Thyroid gland (tissue), 4 donors: ENCODE measurements around the gene STH. TPM values are rescaled to one million over a fixed set of nuclear protein-coding genes. Genes with fewer than 3 reads are reported as not detected.

Source experiments
- DNase-seq, 2 donors: peaks; one replicate each; pipeline ENCODE4 v3.0.0-alpha.2; 2019
- H3K27ac ChIP-seq, 3 donors: fragments of 200-600 bp; sonication (generic); 1 replicate in 2 of 3; 2 replicates in 1 of 3; pipeline ENCODE4 v1.5.1; 2016 to 2019; ENCODE audit warnings: mild to moderate bottlenecking in 1 of 3, moderate library complexity in 1 of 3
- H3K27me3 ChIP-seq: fragments of 200-600 bp; sonication (generic); one replicate; pipeline ENCODE4 v1.5.1; 2019
- H3K36me3 ChIP-seq, 2 donors: fragments of 200-600 bp; sonication (generic); one replicate each; pipeline ENCODE4 v1.5.1; 2016 to 2019
- H3K4me1 ChIP-seq, 2 donors: fragments of 200-600 bp; sonication (generic); one replicate each; pipeline ENCODE4 v1.5.1; 2017 to 2019
- H3K4me3 ChIP-seq, 3 donors: fragments of 200-600 bp; sonication (generic); replicated peaks in 1 of 3; 1 replicate in 2 of 3; 2 replicates in 1 of 3; pipeline ENCODE4 v1.5.1; 2016; ENCODE audit warnings: mild to moderate bottlenecking in 1 of 3
- H3K9me3 ChIP-seq: fragments of 200-600 bp; sonication (generic); one replicate; pipeline ENCODE4 v1.5.1; 2017
- CTCF ChIP-seq, 6 experiments: fragments of 200-600 bp in 3 of 6; fragments of 450-650 bp in 3 of 6; sonication (generic) in 3 of 6; IDR thresholded peaks; one replicate each; pipeline ENCODE4 v1.5.1; 2016 to 2019; ENCODE audit warnings: antibody characterized with exemption in 6 of 6, mild to moderate bottlenecking in 2 of 6, inconsistent platforms in 1 of 6, moderate library complexity in 1 of 6
- POLR2A ChIP-seq, 2 donors: fragments of 450-650 bp; IDR thresholded peaks; one replicate each; pipeline ENCODE4 v1.6.1; 2017; ENCODE audit warnings: antibody characterized with exemption in 2 of 2, mild to moderate bottlenecking in 2 of 2, moderate library complexity in 1 of 2
- WGBS, 2 donors: methylation state at CpG; one replicate each; pipeline ENCODE4 v1.1.5; 2017; 5-methylcytosine and 5-hydroxymethylcytosine counted together
- intact Hi-C: fragments of 100-400 bp; cut with DNase I; formaldehyde crosslinking; loops from one replicate; pipeline ENCODE4 v1.15.1; 2023
- total RNA-seq, 4 donors: library from RNA; depleted of rRNA; stranded (reverse); fragments of >200 nt; gene quantifications; one replicate each; pipeline ENCODE4 v1.2.3, GENCODE V29; 2016

Gene STH
- total RNA-seq, 4 donors from 2014 or later = not detected

- Histone ChIP-seq H3K9me3 (no peaks in the 10 kb centered on the region), H3K4me3 (no peak overlapping the region), H3K27ac (peak overlapping the region in 2 of 3 donors; percentile 57 to 58), H3K4me1 (peaks cover 33 to 40% of the 10 kb centered on the region in 2 donors), H3K36me3 (peaks cover 39 to 45% of the 10 kb centered on the region in 2 donors), H3K27me3 (no peaks in the 10 kb centered on the region)
- DNase-seq = peak; percentile 85 to 87
- intact Hi-C loops = loop anchor here (5.0 kb wide), 1 partner anchor 154 kb away; the partner anchor contains the start of gene KANSL1
- no peak for TF ChIP-seq POLR2A (IDR thresholded peaks at IDR 0.05)
- TF ChIP-seq CTCF (IDR thresholded peaks at IDR 0.05) = no peak
- 54 to 58% methylated on average over 6 of the region's 6 CpGs for WGBS, 2 donors
Observed at GRCh38 chr17:46038414-46038813, 39.4 kb downstream of the STH start.

DNA sequence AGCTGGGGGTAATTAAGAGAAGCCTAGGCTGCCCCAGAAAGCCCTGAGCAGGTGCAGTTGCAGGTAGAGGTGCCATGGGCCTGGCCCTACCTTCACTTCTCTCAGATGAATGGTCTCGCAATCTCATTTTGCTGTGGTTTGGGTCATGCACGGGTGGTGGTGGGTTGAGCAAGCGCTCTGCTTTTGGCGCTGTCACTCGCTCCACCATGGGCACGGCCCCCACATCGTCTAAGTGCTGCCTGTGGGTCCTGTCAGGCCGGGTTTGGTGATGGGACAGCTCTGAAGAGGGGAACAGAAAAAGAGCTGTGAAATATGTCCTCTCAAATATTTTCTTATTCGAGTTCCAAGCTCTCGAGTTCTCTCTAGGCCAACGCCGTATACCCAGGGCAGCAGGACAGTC is 39.9 kb downstream of the STH start:
- TF ChIP-seq POLR2A (IDR thresholded peaks at IDR 0.05) = no peak
- TF ChIP-seq CTCF (IDR thresholded peaks at IDR 0.05) = no peak
- peaks cover 34 to 40% of the 10 kb centered on the region in 2 donors for H3K36me3 ChIP-seq
- no peaks in the 10 kb centered on the region for H3K9me3 ChIP-seq
- H3K4me3 ChIP-seq = no peak overlapping the region
- peaks cover 34 to 42% of the 10 kb centered on the region in 2 donors for H3K4me1 ChIP-seq
- peak overlapping the region in 2 of 3 donors; percentile 57 to 58 for H3K27ac ChIP-seq
- 79 to 84% methylated on average over 12 of the region's 12 CpGs for WGBS, 2 donors
- DNase-seq = no peak
- intact Hi-C loops = loop anchor here (5.0 kb wide), 1 partner anchor 153 kb away; the partner anchor contains the start of gene KANSL1
- H3K27me3 ChIP-seq = no peaks in the 10 kb centered on the region

DNA sequence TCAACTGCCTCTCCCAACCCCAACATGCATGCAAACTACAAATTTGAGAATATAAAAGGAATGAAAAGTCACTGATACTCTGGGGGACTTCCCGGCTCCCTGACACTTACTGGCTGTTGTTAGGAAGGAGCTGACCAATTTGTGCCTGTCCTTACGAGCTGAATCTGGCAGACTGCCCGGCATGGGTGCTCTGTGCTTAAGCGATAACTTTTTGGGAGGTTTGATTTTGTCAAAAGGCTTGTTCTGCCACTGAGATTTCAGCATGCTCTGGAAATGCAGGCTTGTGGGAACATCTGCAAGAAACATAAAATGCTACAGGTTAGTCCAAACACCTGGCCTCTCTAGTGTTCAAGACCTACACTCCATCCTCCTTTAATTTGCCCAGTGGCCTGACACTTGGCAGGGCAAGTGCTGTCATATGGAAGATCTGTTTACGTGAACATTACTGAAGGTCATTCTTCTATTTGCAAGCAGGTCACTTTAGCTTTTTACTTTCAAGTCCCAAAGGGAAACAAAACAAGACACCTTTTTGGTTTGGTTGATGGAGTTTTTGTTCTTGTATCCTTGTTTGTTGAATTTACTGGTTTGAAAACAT is 40.6 kb downstream of the STH start:
- Histone ChIP-seq H3K36me3 (peaks cover 29 to 37% of the 10 kb centered on the region in 2 donors), H3K27ac (peak overlapping the region in 2 of 3 donors; percentile 57 to 58), H3K4me3 (no peak overlapping the region), H3K4me1 (peaks cover 42 to 49% of the 10 kb centered on the region in 2 donors), H3K27me3 (no peaks in the 10 kb centered on the region), H3K9me3 (no peaks in the 10 kb centered on the region)
- intact Hi-C loops = loop anchor here (5.0 kb wide), 1 partner anchor 153 kb away; the partner anchor contains the start of gene KANSL1
- DNase-seq = peak; percentile 89
- TF ChIP-seq CTCF (IDR thresholded peaks at IDR 0.05) (no peak), POLR2A (IDR thresholded peaks at IDR 0.05) (no peak)
- WGBS, 2 donors = 27 to 31% methylated on average over 5 of the region's 5 CpGs

DNA sequence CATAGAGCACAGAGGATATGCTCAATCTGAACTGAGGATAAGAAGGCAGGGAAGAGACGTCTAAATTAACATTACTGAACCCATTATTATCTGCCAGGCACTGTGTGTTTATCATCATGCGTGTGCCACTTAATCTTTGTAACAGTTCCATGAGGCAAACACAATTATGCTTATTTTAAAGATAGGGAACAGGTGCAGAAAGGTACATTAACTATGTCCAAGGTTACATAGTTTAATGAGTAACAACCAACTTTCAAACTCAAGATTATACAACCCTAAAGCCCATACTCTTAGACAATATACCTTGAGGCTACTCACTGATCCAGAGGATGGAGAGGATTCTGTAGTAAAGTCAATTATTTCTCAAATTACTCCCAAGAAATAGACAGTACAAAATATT is 43.2 kb downstream of the STH start:
- WGBS, 2 donors = 90 to 92% methylated on average over 2 of the region's 2 CpGs
- Histone ChIP-seq H3K27me3 (no peaks in the 10 kb centered on the region), H3K27ac (peak overlapping the region in 2 of 3 donors; percentile 70 to 76), H3K36me3 (peaks cover 18 to 20% of the 10 kb centered on the region in 2 donors), H3K9me3 (no peaks in the 10 kb centered on the region), H3K4me3 (no peak overlapping the region), H3K4me1 (peaks cover 67 to 75% of the 10 kb centered on the region in 2 donors)
- intact Hi-C loops = no loop called here
- TF ChIP-seq CTCF (IDR thresholded peaks at IDR 0.05) (no peak), POLR2A (IDR thresholded peaks at IDR 0.05) (no peak)
- DNase-seq = no peak

- 64 to 68% methylated on average over 3 of the region's 3 CpGs for WGBS, 2 donors
- Histone ChIP-seq H3K4me3 (no peak overlapping the region), H3K27ac (peak overlapping the region; percentile 13 to 76 (median 70)), H3K9me3 (no peaks in the 10 kb centered on the region), H3K36me3 (peaks cover 11 to 13% of the 10 kb centered on the region in 2 donors), H3K4me1 (peaks cover 65 to 74% of the 10 kb centered on the region in 2 donors), H3K27me3 (no peaks in the 10 kb centered on the region)
- intact Hi-C loops = no loop called here
- DNase-seq = no peak
- TF ChIP-seq POLR2A (IDR thresholded peaks at IDR 0.05) = no peak
- TF ChIP-seq CTCF (IDR thresholded peaks at IDR 0.05) = no peak
Observed at GRCh38 chr17:46042925-46043324, 43.9 kb downstream of the STH start.
